Measurements from ENCODE around the gene KANK2.

- TF ChIP-seq NRL (CRISPR knock-in tag; IDR thresholded peaks at IDR 0.05; ENCODE audit: borderline replicate concordance): no peak
- TF ChIP-seq ZZZ3 (CRISPR knock-in tag; IDR thresholded peaks at IDR 0.05; ENCODE audit: borderline replicate concordance): no peak
- no peak for TF ChIP-seq SP2 (CRISPR knock-in tag; IDR thresholded peaks at IDR 0.05)
- TF ChIP-seq MED1 (CRISPR knock-in tag; IDR thresholded peaks at IDR 0.05): no peak
- no peak for TF ChIP-seq POLR2AphosphoS5 (IDR thresholded peaks at IDR 0.05; ENCODE audit: low read depth, low read length)
- TF ChIP-seq, protein P1, sequence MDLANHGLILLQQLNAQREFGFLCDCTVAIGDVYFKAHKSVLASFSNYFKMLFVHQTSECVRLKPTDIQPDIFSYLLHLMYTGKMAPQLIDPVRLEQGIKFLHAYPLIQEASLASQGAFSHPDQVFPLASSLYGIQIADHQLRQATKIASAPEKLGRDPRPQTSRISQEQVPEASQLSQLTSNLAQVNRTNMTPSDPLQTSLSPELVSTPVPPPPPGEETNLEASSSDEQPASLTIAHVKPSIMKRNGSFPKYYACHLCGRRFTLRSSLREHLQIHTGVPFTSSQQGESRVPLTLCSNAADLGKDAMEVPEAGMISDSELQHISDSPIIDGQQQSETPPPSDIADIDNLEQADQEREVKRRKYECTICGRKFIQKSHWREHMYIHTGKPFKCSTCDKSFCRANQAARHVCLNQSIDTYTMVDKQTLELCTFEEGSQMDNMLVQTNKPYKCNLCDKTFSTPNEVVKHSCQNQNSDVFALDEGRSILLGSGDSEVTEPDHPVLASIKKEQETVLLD (CRISPR knock-in tag; IDR thresholded peaks at IDR 0.05; ENCODE audit: low read depth): no peak
- TF ChIP-seq HNRNPK (IDR thresholded peaks at IDR 0.05; ENCODE audit: low read depth, low read length, poor library complexity, severe bottlenecking): no peak
- no peak for TF ChIP-seq KMT2B (CRISPR knock-in tag; IDR thresholded peaks at IDR 0.05)
- TF ChIP-seq PCBP2 (optimal IDR thresholded peaks at IDR 0.05; ENCODE audit: low read depth, low read length, poor library complexity, severe bottlenecking): no peak
- TF ChIP-seq EP300 (IDR thresholded peaks at IDR 0.05; ENCODE audit: low read depth in 2 of 2, low read length in 2 of 2): no peak
- TF ChIP-seq EP300 (CRISPR knock-in tag; IDR thresholded peaks at IDR 0.05; ENCODE audit: borderline replicate concordance): no peak
- no peak for TF ChIP-seq ZNF660 (CRISPR knock-in tag; IDR thresholded peaks at IDR 0.05; ENCODE audit: borderline replicate concordance, low read depth)
- TF ChIP-seq PHF8 (CRISPR knock-in tag; IDR thresholded peaks at IDR 0.05): no peak
- no peak for TF ChIP-seq ZNF749 (CRISPR knock-in tag; IDR thresholded peaks at IDR 0.05; ENCODE audit: borderline replicate concordance)
- TF ChIP-seq, protein P2, sequence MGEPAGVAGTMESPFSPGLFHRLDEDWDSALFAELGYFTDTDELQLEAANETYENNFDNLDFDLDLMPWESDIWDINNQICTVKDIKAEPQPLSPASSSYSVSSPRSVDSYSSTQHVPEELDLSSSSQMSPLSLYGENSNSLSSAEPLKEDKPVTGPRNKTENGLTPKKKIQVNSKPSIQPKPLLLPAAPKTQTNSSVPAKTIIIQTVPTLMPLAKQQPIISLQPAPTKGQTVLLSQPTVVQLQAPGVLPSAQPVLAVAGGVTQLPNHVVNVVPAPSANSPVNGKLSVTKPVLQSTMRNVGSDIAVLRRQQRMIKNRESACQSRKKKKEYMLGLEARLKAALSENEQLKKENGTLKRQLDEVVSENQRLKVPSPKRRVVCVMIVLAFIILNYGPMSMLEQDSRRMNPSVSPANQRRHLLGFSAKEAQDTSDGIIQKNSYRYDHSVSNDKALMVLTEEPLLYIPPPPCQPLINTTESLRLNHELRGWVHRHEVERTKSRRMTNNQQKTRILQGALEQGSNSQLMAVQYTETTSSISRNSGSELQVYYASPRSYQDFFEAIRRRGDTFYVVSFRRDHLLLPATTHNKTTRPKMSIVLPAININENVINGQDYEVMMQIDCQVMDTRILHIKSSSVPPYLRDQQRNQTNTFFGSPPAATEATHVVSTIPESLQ (CRISPR knock-in tag; conservative IDR thresholded peaks at IDR 0.05): no peak
Observed at GRCh38 chr19:11159598-11160439, 37.5 kb downstream of the KANK2 start.

Data from HepG2 (cell line).